Measurements from ENCODE around the gene SSU72. TPM values are rescaled to one million over a fixed set of nuclear protein-coding genes. Genes with fewer than 3 reads are reported as not detected.
"Not testable (repeated sequence)": the region's sequence is repeated elsewhere in the genome, so short reads cannot be mapped to it uniquely, and the experiment has no call there.

The SSU72 gene
- total RNA-seq, 1 experiment from 2014 or later = 140 TPM

DNA sequence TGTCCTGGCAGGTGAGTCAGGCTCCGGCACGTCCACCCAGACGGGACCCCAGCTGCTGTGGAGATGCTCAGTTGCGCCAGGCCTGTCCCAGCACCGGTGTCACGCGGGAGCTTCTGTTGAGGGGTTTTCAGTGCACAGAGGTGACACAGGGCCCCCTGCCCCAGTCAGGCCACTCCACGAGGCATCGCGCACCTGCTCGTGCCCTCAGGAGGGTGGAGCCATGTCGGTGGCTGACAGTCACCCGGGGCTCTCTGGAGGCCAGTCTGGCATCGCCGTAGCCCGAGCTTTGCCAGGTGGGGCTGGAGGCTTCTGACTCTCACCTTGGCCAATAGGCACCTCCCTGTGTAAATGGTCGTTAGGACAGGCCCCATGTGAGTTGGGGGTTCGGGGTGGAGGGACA is 45.3 kb downstream of the SSU72 start:
- DNase-seq (ENCODE audit: low spot score) = no peak

DNA sequence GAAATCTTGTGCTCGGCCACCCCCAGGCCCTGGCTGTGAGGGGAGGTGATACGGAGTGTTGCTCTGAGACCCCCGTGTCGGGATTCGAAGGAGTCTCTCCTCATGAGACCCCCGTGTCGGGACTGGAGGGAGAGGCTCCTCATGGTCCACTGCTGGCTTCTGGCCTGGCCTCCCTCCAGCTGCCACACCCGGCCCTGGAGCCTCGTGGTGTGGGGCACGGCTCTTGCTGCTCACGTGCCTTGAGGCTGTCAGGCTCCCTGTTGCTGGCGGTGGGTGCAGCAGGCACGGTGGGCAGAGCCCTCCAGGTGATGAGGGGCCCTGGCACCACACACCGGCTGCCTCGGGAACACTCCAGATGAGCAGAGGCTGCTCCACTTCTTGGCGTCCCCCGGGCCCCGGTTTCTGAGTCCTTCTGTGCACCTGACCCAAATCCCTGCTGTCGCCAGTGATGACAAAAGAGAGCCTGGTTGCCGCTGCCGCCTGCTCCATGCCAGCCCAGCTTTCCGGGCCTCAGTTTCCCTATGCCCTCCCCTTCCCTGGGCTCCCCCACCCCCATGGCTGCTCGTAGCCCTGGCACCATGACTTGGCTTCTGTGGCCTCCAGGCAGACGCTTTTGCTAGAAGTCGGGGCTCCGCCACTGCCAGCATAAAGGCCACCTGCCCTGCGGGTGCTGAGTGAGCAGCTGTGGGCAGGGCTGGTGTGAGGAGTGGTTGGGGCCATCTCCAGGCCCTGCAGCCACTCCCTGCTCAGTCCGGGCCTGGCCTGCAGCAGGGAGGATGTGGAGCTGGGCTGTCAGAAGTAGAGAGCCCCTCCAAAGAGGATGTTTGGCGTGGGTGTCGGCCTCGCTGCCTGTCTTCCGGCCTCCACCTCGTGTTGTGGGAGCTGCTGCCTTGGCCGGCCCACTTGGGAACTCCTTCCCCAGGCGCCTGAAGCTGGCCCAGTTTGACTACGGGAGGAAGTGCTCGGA is 46.1 kb downstream of the SSU72 start:
- DNase-seq (ENCODE audit: low spot score) = no peak

DNA sequence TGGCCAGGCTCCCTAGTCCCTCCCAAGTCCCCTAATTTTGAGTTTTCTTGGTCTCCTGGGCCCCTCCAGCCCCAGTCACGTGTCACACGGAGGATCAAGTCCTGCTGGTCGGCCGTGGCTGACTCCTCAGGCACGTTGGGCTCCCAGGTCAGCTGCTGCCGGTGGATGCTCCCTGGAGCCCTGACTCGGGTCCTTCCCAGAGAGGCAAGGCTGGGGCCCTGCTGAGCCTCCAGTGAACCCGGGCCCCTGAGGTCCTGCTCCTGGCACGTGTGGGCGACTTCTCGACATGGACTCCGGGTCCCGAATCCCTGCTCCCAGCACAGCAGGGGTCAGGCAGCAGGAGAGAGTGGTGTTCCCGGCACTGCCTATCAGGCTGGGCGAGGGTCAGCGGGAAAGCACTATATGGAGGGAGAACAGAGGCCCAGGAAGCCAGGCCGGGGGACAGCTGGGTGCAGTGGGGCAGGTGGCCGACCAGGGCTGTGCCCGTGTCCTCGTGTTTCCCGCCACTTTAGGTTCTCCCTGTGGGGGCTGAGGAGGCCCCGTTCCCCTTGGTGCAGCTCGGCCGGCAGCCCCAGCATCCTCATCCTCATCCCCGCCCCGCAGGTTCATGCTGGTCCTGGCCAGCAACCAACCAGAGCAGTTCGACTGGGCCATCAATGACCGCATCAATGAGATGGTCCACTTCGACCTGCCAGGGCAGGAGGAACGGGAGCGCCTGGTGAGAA is 47.4 kb downstream of the SSU72 start:
- no peak for DNase-seq (ENCODE audit: low spot score)

DNA sequence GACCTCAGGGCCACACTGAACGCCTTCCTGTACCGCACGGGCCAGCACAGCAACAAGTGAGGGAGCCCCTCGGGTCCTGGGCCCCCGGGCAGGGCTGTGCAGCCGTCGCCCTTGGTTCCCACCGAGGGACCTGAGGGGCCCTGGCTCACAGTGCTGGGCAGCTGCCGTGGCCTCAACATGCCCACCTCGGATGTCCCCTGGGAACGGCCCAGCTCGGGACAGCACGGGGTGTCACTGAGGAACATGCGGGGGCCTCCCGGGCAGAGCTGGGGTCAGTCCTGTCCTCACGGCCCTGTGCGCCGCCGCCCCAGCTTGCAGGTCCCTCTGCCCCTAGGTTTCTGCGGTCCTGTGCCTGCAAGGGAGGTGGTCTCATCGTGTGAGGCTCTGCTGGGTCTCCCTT is 48.2 kb downstream of the SSU72 start:
- DNase-seq (ENCODE audit: low spot score) = not testable (repeated sequence)

DNA sequence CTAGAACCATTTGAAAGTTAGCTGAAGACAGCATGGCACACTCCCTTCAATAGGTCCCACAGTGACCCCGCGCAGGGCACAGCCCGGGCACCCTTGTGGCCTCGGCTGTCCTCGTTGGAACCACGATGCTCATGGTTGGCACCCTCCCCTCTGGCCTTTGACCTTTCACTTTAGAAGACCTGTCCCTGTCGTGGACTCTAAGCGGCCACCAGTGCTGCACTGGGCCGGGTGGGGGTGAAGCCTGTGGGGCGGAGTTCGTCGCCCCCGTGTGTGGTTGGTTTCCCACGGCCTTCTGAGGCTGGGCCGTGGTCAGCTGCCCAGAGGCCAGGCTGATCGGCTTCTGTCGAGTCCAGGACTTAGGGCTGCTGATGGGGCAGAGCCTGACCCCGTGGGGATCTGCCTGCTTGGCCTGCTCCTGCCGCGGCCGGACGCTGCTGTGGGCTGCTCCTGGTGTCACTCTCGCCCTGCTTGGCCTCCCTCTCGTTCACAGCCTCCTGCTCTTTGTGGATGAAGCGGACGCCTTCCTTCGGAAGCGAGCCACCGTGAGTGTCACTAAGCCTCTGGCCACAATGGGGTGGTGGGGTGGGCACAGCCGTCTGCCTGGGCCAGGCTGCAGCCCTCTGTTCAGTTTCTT is 49.8 kb downstream of the SSU72 start:
- not testable (repeated sequence) for DNase-seq (ENCODE audit: low spot score)

DNA sequence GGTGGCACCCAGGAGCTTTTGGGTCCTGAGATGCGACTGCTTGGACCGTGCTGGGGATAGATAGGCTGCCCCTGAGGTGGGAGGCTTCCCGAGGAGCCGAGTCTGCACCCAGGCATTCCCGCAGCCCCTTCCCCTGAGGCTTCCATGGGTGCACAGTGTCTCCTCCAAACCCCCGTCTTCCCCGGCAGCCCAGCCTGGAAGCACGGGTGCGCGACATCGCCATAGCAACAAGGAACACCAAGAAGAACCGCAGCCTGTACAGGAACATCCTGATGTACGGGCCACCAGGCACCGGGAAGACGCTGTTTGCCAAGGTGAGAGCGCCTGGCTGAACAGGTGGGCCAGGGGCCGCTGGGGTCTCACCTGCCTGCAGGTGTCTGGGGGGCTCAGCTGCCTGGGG is 51.0 kb downstream of the SSU72 start:
- not testable (repeated sequence) for DNase-seq (ENCODE audit: low spot score)

DNA sequence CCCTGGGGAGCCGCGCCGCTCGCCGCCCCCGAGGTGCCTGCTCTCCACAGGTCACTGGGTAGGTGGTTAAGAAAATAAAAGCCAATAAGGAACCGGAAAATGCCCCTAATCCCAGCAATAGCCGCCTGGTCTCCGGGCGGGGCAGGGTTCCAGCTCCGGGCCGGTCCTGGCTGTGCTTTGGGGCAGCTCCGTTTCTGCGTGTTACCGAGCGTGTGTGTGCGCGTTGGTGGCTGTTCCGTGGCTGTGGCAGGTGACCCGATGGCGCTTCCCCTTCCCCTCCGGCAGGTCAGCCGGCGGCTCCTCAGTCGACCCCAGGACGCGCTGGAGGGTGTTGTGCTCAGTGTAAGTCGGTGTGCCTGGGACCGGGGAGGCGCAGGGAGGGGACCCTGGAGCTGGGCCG is 51.4 kb downstream of the SSU72 start:
- not testable (repeated sequence) for DNase-seq (ENCODE audit: low spot score)

DNA sequence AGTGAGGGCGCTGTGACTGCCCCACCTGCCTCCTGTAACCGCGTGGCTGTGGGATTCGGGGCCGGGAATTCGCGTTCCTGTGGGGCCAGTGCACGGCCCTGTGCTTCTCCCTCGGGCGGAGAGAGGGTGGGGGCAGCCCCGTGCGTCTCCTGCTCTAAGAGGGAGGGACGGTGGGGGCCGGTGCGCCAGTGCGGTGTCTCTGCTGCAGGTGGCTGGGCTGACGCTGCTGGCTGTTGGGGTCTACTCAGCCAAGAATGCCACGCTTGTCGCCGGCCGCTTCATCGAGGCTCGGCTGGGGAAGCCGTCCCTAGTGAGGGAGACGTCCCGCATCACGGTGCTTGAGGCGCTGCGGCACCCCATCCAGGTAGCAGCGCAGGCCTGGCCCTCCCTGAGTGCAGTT is 52.1 kb downstream of the SSU72 start:
- DNase-seq (ENCODE audit: low spot score) = not testable (repeated sequence)

DNA sequence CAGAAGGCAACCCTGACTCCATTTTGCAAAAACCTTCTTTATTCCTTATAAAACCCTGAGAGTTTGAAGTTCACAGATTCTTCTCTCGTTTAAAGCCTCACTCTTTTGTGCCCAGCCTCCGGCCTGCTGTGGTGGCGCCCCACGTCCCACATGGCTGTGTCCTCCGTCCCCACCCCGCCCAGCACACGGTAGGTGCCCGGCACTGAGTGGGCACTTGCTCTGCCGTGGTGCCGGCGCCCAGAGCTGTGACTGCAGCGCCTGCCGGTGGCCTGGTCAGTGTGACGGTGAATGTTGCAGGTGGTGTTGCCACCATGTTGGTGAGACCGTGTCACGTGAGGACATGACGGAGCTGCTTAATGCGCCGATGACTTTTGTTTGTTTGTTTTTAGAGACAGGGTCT is 53.3 kb downstream of the SSU72 start:
- DNase-seq (ENCODE audit: low spot score) = no peak

DNA sequence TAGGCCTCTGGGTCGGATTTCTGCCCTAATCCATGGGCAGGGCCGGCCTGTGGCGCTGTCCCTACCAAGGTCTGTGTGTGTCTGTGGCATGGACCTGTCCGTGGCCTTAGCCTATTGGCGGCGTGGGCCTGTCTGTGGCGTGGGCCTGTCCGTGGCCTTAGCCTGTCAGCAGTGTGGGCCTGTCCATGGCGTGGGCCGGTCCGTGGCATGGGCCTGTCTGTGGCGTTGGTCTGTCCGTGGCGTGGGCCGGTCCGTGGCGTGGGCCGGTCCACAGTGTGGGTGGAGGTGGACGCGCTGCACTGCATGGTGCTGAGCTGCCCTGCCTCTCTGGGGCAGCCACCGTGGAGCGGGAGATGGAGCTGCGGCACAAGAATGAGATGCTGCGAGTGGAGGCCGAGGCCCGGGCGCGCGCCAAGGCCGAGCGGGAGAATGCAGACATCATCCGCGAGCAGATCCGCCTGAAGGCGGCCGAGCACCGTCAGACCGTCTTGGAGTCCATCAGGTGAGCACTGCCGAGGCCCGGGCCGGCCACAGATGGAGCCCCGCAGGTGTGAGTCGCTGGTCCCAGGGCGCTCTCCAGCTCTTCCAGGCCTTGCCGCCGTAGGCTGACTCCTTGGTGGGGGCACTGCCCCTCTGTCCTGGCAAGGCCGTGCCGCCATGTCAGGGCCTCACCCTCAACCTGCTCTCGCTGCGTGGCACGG is 54.7 kb downstream of the SSU72 start:
- DNase-seq (ENCODE audit: low spot score) = not testable (repeated sequence)

DNA sequence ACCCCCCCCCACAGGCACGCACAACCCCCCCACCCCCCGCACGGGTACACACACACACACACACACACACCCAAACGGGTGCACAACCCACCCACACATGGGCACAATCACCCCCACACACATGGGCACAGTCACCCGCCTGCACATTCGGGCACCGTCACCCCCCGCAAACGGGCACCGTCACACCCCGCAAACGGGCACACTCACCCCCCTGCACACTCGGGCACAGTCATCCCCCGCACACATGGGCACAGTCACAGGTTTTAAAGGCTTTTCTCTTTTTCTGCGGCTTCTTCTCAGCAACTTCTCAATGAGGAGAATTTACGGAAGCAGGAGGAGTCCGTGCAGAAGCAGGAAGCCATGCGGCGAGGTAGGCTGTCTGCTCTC is 56.0 kb downstream of the SSU72 start:
- DNase-seq (ENCODE audit: low spot score) = not testable (repeated sequence)

DNA sequence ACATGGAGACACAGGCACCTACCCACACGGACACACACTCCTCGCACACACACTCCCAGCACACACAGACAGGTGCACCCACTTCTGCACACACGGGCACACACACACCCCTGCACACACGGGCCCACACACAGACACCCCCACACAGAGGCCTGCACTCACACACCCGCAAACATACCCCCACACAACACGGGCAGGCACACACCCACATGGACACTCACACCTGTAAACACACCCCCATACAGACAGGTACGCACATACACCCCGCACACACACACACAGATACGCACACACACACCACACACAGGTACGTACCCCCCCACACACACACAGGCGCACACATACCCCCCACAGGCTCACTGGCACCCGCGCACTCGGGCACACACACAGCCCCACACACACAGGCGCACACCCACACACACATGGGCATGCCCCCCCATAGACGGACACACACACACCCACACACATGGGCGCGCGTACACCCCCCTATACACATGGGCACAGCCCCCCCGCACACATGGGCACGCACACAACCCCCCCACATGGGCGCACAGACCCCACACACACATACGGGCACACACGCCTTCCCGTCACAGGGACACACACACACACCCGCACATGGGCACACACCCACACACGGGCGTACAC is 56.6 kb downstream of the SSU72 start:
- no peak for DNase-seq (ENCODE audit: low spot score)

DNA sequence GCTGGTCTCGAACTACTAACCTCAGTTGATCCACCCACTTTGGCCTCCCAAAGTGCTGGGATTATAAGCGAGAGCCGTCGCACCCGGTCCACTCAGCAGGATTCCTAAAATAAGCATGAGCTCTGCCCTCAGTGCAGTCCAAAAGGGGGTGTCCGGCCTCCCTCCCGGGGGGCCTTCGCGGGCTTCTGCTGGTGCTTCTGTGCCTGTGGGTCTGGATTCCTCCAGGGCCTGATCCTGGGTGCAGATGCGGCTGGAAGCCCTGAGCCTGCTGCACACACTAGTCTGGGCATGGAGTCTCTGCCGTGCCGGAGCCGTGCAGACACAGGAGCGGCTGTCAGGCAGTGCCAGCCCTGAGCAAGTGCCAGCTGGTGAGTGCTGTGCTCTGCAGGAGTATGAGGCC is 57.7 kb downstream of the SSU72 start:
- not testable (repeated sequence) for DNase-seq (ENCODE audit: low spot score)

DNA sequence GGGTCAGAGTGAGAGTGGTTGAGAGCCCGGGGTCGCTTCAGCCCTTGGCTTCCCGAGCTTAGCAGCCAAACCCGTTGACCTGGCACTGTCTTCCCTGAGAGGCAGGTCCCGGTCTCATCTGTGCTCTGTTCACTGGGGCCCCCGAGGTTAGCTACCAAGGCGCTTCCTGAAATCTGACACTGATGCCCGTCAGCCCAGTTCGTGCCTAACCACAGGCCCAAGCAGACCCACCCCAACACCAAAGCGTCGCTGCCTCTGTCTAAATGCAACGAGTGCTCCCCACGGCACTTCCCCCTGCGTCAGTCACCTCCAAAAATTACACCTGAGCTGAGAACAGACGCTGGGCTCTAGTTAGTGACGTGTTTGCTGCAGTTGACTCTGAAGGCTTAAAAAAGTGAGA is 60.3 kb downstream of the SSU72 start:
- not testable (repeated sequence) for DNase-seq (ENCODE audit: low spot score)

DNA sequence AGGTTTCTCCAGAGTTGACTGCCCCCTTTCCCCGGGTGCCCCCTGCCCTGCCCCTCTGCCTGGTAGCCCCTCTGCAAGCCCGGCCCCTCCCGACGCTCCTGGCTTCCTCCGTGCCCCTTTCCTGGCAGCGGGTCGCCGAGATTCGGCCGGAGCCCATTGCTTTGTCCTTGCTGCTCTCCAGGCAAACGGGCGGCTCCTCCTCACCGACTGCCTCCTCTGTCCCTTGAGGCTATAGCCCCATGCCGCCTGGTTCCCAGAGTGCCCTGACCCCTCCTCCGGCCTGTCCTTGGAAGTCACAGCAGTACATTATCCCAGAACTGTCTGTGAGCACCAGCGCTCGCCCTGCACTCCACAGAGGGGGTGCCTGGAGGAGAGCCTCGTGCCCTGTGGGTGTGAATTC is 61.0 kb downstream of the SSU72 start:
- DNase-seq (ENCODE audit: low spot score) = not testable (repeated sequence)

DNA sequence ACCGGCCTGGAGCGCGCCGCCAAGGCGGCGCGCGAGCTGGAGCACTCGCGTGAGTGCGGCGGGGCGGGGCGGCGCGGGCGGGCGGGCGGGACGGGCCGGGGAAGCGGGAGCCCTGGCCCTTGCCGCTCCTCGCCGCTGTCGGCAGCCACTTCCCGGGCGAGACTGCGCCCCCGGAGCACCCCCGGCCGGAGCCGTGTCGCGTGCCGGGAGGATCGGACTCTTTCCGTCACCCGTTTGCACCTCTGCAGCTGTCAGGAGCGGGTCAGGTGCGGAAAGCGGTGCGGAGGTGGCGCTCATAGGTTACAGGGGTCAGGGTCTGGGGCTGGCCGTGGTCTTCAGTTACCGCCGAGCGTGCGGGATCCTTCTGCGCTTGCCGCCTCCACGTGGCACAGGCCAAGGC is 62.2 kb downstream of the SSU72 start:
- not testable (repeated sequence) for DNase-seq (ENCODE audit: low spot score)

DNA sequence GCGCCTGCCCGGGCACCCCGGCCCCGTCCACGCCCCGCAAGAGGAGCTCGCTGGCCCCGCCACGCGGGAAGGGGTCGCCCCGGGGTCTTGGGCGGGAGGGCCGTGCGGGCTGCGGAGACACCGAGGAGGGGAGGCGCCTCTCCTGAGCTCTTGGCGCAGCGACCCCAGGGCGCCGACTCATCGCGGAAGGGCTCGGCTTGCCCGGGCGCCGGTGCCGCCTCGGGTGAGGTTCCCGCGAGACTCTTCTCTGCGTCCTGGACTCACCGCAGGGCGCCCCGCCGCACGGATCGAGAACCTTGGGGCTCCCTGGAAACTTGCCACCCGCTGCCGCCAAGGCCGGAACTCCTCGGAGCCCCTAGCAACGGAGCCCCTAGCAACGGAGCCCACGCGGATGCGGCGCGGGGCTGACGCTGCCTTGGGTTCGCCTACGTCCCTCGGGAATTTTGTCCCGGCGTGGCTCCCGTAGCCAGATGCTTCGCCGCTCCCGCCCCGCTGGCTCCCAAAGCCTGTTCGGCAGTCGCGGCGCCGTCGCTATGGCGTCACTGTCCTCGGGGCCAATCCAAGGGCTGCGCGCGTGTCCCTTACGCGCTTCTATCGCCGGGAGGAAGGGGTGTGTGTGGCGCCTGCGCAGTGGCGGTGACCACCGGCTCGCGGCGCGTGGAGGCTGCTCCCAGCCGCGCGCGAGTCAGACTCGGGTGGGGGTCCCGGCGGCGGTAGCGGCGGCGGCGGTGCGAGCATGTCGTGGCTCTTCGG is 63.0 kb downstream of the SSU72 start, which contains the start of gene ATAD3A:
TSS of gene ATAD3A (plus strand) at position 630 of the 753 bp plus-strand sequence. CDS start at position 737, 107 bp downstream.
- DNase-seq (ENCODE audit: low spot score) = peak; percentile 95

DNA sequence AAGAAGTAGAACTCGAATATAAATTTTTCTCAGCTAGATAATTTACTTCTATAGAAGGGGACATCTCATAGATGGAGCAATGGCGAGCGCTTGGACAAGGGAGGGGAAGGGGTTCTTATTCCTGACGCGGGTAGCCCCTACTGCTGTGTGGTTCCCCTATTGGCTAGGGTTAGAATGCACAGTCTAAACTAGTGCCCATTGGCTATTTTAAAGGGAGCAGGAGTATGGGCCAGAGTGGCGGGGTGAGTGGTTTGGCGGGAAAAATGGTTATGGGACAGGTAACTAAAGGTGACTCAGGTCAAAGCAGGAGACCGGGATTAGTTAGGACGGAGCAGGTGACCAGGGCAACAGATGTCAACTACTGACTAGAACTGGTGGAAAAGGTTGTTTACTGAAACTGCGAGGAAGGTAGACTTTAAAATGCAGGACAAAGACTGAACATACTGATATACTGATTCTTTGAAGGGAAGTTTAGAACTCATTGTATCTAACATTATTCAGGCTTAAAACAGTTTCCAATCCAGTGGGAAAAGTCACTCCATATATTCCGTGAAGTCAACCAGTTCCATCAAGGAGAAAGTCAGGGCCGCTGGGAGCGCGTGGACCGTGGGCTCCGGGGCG is 63.6 kb downstream of the SSU72 start:
- DNase-seq (ENCODE audit: low spot score) = peak; percentile 67

DNA sequence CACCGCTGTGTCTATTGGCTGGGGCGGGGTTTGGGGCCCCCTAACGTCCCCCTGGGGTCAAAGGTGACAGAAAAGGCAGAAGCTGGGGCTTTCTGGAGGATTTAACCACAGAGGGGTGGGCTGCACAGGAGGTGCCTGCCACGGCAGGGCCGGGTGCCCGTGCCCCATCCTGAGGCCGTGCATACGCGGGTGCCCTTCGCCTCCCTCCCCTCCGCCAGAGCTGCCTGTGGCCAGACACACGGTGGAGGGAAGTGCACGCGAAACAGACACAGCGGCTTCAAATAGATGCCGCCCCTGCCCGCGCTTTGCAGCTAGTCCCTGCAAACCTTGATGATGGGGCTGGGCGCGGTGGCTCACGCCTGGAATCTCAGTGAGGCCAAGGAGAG is 65.2 kb downstream of the SSU72 start:
- not testable (repeated sequence) for DNase-seq (ENCODE audit: low spot score)
